Measurements from ENCODE around the gene RHOF. TPM values are rescaled to one million over a fixed set of nuclear protein-coding genes. Genes with fewer than 3 reads are reported as not detected.

RHOF gene
- total and polyA plus RNA-seq, 7 donors = 1.4 to 4.8 (median 3.9) TPM

GRCh38 chr12:121731473-121731872 is 62.0 kb downstream of the RHOF start:
- H3K9me3 ChIP-seq = no peaks in the 10 kb centered on the region
- peaks cover 0 to 4% of the 10 kb centered on the region in 2 donors for H3K36me3 ChIP-seq (ENCODE audit: insufficient read depth in 1 of 2, low read depth in 1 of 2)
- peaks cover 9% of the 10 kb centered on the region for H3K4me1 ChIP-seq
- no peak overlapping the region for H3K27ac ChIP-seq
- no peaks in the 10 kb centered on the region for H3K27me3 ChIP-seq (ENCODE audit: insufficient read depth in 3 of 3, low read length in 2 of 3)
- WGBS, 3 donors = 94 to 95% (median 95%) methylated on average over 7 of the region's 7 CpGs
- no peak overlapping the region for H3K4me3 ChIP-seq
- DNase-seq (no peak), ATAC-seq (no peak)
- TF ChIP-seq CTCF (IDR thresholded peaks at IDR 0.05) = no peak
- intact Hi-C loops (cut with DNase I) = no loop called here

- H3K4me3 ChIP-seq = no peak overlapping the region
- intact Hi-C loops (cut with DNase I) = no loop called here
- no peaks in the 10 kb centered on the region for H3K4me1 ChIP-seq
- ATAC-seq (no peak), DNase-seq (no peak)
- peaks cover 5 to 18% of the 10 kb centered on the region in 2 donors for H3K36me3 ChIP-seq (ENCODE audit: insufficient read depth in 1 of 2, low read depth in 1 of 2)
- no peaks in the 10 kb centered on the region for H3K9me3 ChIP-seq
- WGBS, 3 donors = 76 to 88% (median 86%) methylated on average over 6 of the region's 6 CpGs
- no peak for TF ChIP-seq CTCF (IDR thresholded peaks at IDR 0.05)
- H3K27me3 ChIP-seq (ENCODE audit: insufficient read depth in 3 of 3, low read length in 2 of 3) = no peaks in the 10 kb centered on the region
- no peak overlapping the region for H3K27ac ChIP-seq
These were observed 64.5 kb downstream of the RHOF start for GRCh38 chr12:121729021-121729420.

Other genes with a start within 250 kb of the RHOF start
- 10 to 100 TPM in 3 of 4 donors, 1 to 10 TPM in 1; 7.5 to 11.5 (median 10.5) TPM for gene KDM2B, start 212.7 kb downstream of the RHOF start, total RNA-seq
- gene KDM2B, start 212.7 kb downstream of the RHOF start, polyA plus RNA-seq = 1 to 10 TPM; 6.3 to 9.9 (median 6.7) TPM
- 10 to 100 TPM; 17.9 to 34.2 (median 30.2) TPM for gene ORAI1, start 167.2 kb downstream of the RHOF start, total RNA-seq
- 10 to 100 TPM; 23.2 to 75.5 (median 26.0) TPM for gene ORAI1, start 167.2 kb downstream of the RHOF start, polyA plus RNA-seq
- not detected for gene MORN3, start 124.0 kb downstream of the RHOF start, total RNA-seq
- under 1 TPM in 2 of 3 donors, not detected in 1; under 0.01 to 0.12 TPM for gene MORN3, start 124.0 kb downstream of the RHOF start, polyA plus RNA-seq
- gene TMEM120B, start 80.9 kb downstream of the RHOF start, total RNA-seq = 10 to 100 TPM; 11.4 to 21.2 (median 15.5) TPM
- 10 to 100 TPM; 11.0 to 29.7 (median 12.7) TPM for gene TMEM120B, start 80.9 kb downstream of the RHOF start, polyA plus RNA-seq
- gene SETD1B, start 10.3 kb upstream of the RHOF start, total RNA-seq = 10 to 100 TPM in 3 of 4 donors, 1 to 10 TPM in 1; 9.2 to 13.0 (median 11.8) TPM
- 1 to 10 TPM; 2.8 to 7.5 (median 3.0) TPM for gene SETD1B, start 10.3 kb upstream of the RHOF start, polyA plus RNA-seq
- 1 to 10 TPM; 1.1 to 3.3 (median 3.0) TPM for gene HPD, start 65.2 kb upstream of the RHOF start, total RNA-seq
- 1 to 10 TPM in 1 of 3 donors, under 1 TPM in 2; 0.67 to 1.6 (median 0.70) TPM for gene HPD, start 65.2 kb upstream of the RHOF start, polyA plus RNA-seq
- 10 to 100 TPM; 20.1 to 34.0 (median 25.5) TPM for gene PSMD9, start 95.1 kb upstream of the RHOF start, total RNA-seq
- 100 to 1,000 TPM in 1 of 3 donors, 10 to 100 TPM in 2; 50.9 to 131 (median 57.5) TPM for gene PSMD9, start 95.1 kb upstream of the RHOF start, polyA plus RNA-seq
- gene CFAP251, start 124.9 kb upstream of the RHOF start, total RNA-seq = under 1 TPM; 0.36 to 0.66 (median 0.63) TPM
- under 1 TPM; 0.39 to 0.79 (median 0.79) TPM for gene CFAP251, start 124.9 kb upstream of the RHOF start, polyA plus RNA-seq
- 10 to 100 TPM; 11.3 to 14.3 (median 12.5) TPM for gene BCL7A, start 228.2 kb upstream of the RHOF start, total RNA-seq
- gene BCL7A, start 228.2 kb upstream of the RHOF start, polyA plus RNA-seq = 1 to 10 TPM; 3.6 to 8.1 (median 6.5) TPM